ENCODE measurements around the gene UBAP1L. TPM values are rescaled to one million over a fixed set of nuclear protein-coding genes. Genes with fewer than 3 reads are reported as not detected.

The UBAP1L gene
- polyA plus RNA-seq, 4 donors = 2.3 to 8.7 (median 5.0) TPM

DNA sequence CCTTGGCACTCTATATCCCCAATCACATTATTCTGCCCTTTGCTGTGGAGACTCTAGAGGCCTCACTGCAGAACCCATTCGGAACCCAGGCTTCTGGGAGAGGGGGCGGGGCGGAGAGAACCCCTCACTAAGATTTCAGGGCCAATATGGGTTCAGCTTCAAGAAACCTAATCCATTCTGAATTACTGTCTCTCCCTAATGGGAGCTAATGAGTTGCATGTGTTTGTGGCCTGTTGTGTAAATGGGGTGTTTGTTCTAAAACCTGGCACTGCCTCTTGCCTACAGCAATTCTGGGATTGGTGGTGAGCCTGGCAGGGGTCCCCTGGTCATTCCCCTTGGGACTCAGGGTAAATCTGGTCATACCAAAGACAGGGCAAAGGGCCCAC is 46.6 kb downstream of the UBAP1L start:
- DNase-seq (ENCODE audit: low read depth in 4 of 4, low spot score in 3 of 4) = no peak

DNA sequence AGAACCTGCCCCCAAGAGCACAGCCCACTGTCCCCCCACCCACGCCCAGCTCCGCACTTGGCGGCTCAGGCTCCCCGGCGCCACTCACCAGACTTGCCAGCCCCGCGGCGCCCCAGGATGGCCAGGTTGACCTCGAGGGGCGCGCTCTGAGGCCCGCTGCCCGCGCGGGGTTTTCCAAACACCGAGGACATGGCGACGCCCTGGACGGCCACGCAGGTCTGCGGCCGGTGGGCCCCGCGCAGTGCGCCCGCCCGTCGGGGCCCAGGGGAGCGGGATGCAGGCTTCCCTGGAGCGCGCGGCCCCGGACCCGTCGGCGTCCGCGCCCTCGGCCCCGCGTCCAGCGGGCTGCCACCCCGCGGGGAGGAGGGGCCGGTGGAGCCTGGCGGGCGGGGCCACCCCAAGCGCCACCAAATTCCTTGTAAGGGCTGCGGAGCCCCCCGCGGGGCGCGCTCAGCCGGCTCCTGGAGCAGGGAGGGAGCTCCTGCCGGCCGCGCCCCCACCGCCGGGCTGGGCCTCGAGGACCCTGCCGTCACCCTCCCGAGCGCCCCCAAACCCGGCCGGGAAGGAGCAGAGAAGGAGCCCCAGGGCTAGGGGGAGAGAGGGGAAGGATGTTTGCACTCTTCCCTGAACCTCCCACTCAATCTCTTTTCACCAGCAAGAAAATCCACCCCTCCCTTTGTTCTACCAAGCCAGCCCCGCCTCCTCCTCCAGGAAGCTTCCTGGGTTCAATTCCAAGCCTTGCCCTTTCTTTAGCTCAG is 47.2 kb downstream of the UBAP1L start, which contains the start of gene RASL12:
RASL12 (minus strand) TSS at position 347 of the 758 bp plus-strand sequence; CDS start at position 191, 156 bp downstream.
- DNase-seq (ENCODE audit: low read depth in 4 of 4, low spot score in 3 of 4) = no peak

DNA sequence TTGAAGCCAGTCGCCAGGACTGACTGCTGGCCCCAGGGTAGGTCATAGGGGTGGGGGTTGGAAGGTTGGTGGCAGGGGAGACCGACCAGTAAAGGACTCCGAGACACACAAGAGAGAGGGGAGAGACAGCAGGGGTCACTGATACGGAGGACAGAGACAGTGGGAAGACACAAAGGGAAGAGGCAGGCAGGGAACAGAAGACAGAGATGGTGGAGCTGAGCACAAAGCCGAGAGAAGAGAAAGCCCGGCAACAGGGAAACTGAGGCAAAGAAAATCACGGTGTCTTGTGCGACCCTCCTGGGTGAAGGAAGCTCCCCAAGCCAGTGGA is 47.7 kb downstream of the UBAP1L start:
- DNase-seq (ENCODE audit: low read depth in 4 of 4, low spot score in 3 of 4) = no peak

DNA sequence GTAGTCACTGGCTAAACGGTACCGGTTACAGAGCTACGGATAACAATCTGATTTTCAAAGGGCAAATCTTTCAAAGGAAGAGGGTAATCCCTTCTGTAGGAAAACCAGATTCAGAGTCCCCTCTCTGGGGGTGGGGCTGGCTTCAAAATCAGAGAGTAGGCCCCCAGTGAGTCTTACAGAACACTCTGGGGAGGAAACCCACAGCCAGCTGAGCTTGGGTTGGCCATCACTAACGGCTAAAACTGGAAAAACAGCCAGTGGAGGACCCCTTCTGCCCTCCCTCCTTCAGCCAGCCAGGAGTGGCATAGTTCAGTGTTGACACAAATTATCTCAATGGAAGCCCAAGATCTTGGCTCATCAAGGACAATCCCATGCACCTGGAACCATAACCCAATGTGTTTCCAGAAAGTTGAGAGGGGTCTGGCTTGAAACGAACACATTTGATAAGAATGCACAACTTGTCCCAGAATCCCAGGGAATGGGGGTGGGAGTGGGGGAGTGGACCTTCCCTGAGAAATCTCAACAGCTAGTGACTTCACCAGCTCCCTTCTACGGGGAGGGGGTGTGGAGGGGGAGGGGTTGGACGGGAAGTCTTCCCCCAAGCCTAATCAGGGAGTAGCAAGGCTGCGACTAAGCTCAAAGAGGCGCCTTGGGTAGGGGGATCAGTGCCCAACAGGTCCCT is 48.2 kb downstream of the UBAP1L start:
- no peak for DNase-seq (ENCODE audit: low read depth in 4 of 4, low spot score in 3 of 4)

DNA sequence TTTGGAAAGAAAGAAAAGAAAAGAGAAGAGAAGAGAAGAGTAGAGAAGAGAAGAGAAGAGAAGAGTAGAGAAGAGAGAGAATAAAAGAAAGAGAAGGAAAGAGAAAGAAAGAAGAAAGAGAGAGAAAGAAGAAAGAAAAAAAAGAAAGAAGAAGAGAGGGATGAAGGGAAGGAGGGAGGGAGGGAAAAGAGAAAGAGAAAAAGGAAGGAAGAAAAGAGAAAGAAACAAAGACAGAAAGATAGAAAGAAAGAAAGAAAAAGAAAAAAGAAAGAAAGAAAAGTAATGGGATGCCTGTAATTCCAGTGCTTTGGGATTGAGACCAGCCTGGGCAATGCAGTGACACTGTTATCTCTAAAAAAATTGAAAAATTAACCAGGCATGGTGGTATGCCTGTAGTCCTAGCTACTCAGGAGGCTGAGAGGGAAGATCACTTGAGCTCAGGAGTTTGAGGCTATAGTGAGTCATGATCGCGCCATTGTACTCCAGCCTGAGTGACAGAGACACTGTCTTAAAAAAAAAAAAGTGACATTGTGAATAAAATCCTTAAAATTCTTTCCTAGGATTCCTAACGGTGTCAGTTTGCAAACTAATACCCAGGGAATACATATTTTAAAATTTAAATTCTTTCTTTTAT is 48.9 kb downstream of the UBAP1L start:
- no peak for DNase-seq (ENCODE audit: low read depth in 4 of 4, low spot score in 3 of 4)

DNA sequence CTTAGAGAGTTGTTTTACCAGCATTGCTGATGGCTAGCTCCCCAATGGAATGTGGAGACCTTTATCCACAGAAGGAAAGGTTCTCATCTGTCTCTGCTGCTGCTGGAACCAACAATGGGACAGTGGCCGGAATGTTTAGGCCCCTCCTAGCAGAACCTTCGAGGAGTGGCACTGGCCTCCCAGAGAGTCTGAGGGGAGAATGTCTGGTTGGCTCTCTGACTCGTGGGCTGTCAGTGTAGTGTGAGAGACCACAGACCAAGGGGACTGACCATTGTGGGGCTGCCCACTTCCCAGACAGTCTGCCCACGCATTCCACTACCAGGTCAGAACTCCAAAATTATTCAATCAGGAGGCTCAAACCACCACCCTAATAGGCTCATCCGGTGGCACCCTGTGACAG is 52.3 kb downstream of the UBAP1L start:
- DNase-seq (ENCODE audit: low read depth in 4 of 4, low spot score in 3 of 4) = no peak

DNA sequence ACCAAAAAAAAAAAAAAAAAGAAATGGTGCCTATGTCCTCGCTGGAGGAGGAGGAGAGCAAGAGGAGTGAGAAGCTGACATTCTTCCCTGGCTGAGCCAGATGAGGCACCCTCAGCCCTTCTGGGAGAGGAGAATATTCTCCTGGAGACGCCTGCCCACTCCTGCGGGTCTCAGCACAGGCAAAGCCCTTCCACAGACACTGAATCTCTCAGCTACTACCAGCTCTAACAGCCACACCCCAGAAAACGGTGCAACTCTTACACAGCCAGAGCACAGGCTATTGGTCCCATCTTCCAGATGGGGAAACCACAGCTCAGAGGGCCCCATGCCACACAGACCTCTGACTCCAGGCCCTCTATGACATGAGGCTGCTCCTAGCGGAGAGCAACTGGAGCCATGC is 52.9 kb downstream of the UBAP1L start:
- no peak for DNase-seq (ENCODE audit: low read depth in 4 of 4, low spot score in 3 of 4)

DNA sequence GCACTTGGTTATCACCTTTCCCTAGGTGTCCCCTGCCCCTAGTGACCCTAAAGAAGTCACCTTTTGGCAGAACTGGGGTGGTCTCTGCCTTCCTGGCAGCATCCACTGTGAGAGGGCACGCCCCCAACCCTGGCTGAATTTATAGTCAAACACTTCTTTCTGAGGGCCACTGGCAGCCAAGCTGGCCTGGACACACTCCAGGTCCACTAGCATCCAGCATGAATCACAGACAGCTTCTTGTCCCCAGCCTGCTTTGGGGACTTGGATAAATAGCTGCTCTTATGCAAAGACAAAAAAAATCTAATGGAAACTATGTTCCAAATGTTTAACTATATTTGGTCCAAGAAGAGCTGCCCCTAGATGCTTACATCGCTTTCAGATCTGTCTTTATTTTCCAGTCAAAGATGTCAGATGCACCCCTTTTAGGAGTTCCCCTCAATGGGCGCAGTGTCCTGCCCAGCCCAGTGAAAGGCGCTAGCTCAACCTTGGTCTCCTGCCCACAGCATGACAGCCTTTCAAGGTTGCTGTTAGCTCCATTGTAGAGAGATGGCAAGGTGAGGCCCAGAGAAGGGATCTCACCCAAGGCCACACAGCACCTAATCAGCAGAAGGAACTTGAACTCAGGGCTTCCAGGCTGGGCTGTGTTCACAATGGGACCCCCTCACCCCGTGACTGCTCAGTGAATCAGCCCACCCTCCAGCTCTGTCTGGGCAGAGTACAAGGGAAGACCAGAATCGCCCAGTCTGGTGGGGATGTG is 54.2 kb downstream of the UBAP1L start:
- DNase-seq (ENCODE audit: low read depth in 4 of 4, low spot score in 3 of 4) = no peak

DNA sequence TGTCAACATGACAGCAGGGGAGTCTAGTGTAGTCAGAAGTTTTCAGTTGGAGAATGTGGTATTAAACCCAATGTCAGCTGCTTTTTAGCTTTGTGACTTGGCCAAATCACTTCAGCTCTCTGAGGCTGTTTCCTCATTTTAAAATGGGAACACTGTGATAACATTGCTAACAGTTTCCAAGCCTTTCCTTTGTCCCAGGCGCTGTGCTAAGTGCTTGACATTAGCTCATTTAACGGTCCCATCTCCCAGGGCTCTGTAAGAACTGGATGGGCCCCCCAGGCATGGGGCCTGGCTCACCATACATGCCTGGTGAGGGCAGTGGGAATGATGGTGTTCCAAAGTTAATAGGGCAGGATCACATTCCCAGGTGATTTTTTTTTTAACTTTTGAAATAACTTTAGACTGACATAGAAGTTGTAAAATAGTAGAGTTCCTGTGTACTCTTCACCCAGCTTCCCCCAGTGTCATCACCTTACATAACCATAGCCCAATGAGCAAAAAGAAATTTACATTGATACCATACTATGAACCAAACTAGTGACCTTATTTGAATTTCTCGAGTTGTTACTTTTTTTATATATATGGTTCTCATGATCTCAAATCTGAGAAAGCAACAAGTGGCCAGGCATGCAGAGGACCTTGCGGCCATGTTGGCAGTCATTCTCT is 54.9 kb downstream of the UBAP1L start:
- DNase-seq (ENCODE audit: low read depth in 4 of 4, low spot score in 3 of 4) = no peak

DNA sequence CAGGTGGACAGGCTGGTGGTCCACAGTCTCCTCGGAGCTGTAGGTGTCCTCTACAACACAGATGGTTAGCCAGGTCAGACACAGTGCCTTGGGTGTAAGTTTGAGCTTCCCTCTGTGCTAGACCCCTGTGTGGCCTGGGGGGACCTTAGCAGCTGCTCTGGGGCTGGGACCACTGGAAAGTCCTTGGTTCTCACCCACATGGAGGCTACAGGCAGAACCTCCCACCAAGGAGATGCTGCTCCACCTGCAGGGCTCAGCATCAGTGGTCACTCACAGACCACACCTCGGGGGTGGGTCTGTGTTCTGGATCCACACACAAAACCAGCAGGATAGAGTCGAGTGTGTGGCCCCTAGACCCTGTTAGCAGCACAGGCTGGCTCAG is 55.6 kb downstream of the UBAP1L start:
- DNase-seq (ENCODE audit: low read depth in 4 of 4, low spot score in 3 of 4) = no peak

DNA sequence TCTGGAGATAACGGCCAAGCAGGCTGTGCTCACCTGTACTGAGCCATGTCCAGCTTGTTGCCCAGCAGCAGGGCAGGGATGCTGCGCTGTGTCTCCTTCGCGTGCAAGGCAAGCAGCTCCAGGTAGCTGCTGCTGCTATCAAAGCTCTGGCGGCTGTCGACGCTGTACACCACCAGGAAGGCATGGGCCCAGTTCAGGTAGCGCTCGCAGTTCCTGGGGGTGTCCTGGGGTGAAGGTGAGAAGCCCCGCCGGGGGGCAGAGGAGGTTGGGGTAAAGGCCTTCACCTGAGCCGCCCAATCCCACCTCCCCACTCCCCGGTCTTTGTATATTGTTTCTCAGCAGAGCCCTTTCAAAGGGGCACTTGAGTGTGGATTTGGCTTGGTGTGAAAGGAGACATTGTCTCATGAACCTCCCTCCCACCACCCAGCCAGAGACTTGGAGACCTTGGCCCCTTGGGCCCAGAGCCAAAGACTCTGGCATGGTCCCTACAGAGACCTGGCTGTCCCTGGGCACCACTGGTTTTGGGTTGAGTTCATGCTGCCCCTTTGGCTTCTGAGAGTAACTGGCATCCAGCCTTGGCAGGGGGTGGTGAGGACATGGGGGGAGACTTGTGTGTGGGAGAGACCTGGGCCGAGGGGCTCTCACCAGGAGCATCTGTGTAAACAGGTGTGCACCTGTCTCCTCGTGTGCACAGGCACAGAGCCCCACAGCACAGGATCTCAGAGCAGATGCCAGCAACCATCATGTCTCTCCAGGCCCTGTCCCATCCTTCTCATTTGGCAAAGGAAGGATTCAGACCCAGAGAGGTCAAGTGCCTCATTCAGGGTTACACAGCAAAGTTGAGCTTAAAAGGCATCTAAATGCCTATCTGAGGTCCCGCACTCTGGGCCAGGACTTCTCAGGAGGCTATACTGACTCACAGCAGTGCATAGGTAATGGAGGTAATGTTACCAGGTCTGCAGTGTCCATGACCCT is 56.3 kb downstream of the UBAP1L start:
- DNase-seq (ENCODE audit: low read depth in 4 of 4, low spot score in 3 of 4) = no peak

DNA sequence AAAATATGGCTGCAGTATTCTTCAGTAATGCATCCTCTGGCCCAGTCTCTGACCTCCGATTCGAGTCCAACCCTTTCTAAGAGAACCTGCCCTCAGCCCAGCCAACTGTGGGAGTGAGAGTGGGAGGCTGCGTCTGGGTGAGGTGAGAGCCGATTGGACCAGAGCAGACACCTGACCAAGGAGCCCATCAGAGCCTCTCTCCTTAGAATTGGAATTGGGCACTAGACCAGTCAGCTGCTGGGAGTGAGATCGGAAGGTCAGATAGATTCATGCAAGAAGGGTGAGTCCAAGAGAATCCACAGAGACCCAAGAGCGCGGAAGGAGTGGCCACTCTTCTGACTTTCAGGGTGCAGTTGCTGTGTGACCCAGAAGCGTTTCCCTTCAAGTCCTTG is 57.5 kb downstream of the UBAP1L start:
- DNase-seq (ENCODE audit: low read depth in 4 of 4, low spot score in 3 of 4) = no peak

DNA sequence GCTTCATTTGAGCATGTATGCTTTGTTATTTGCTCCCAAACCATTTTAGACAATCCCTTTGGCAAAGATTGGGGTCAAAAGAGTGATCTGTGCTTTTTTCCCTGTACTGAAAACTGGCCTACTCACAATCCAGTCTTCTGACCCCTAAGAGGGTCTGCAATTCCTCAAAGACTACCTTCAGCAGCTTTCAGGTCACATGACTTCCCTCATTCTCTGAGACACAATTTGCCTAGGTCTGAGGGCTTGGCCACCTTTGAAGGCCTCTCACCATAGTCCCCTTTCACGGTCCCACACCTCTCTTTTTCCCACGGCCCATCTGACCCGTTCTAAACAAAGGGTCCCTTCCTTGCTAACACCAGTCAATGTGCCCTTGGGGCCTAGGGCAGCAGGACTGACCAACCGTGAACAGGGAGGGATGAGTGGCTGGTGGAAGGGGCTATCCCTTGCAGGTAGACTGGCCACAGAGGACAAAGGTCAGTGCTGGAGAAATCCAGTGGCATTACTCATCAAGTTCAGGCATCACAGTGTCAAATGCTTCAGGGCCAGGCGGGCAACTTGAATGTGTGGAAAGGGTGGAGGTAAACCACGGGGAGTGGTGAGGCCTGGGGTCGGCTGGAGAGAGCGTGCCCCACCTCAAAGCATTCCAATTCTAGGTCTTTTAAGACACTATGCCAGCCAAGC is 58.0 kb downstream of the UBAP1L start:
- DNase-seq (ENCODE audit: low read depth in 4 of 4, low spot score in 3 of 4) = no peak

DNA sequence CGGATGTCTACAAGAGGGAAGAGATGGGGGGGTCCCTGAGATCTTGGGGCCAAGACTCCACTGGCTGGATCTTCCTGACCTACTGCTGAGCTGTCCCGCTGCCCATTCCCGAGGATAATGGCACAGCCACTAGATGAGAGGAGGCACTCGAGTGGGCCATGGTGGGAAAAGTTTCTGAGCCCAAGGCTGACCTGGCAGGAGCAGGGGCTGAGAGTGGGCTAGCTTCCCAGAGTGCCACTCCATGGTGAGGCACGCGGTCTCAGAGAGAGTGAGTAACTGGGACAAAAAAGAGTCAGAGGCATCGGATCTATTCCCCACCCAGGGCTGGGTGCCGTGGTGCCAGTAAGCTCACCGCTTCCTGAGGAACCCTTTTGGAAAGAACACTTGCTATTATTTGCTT is 58.9 kb downstream of the UBAP1L start:
- no peak for DNase-seq (ENCODE audit: low read depth in 4 of 4, low spot score in 3 of 4)

DNA sequence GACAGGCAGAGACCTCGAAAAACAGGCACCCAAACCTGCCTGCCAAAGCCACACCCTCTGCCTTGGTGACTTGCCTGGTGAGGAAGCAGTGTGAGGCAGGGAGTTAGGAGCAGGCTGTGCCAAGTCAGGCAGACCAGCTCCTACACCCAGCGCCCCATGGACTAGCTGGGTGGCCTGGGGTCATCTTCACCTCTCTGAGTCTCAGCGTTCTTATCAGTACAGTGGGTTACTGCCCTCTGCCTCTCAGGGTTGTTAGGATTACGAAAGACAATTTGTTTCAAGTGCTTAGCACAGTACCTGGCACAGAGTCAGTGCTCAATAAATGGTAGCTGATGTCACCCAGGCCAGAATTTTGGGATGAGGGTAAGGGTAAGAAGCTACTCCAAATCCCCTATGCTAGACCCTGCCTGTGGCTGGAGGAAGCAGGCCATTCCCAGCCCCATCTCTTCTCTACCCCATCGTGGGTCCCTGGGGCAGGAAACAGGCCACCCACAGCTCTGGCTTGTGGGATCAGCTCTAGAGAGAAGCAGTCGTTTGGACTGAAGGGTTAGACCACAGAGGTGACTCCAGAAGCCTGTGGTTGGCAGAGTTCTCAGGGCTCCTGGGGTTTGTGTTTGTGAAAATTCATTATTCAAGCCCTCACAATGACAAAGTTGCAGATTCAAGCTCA is 59.7 kb downstream of the UBAP1L start:
- no peak for DNase-seq (ENCODE audit: low read depth in 4 of 4, low spot score in 3 of 4)

DNA sequence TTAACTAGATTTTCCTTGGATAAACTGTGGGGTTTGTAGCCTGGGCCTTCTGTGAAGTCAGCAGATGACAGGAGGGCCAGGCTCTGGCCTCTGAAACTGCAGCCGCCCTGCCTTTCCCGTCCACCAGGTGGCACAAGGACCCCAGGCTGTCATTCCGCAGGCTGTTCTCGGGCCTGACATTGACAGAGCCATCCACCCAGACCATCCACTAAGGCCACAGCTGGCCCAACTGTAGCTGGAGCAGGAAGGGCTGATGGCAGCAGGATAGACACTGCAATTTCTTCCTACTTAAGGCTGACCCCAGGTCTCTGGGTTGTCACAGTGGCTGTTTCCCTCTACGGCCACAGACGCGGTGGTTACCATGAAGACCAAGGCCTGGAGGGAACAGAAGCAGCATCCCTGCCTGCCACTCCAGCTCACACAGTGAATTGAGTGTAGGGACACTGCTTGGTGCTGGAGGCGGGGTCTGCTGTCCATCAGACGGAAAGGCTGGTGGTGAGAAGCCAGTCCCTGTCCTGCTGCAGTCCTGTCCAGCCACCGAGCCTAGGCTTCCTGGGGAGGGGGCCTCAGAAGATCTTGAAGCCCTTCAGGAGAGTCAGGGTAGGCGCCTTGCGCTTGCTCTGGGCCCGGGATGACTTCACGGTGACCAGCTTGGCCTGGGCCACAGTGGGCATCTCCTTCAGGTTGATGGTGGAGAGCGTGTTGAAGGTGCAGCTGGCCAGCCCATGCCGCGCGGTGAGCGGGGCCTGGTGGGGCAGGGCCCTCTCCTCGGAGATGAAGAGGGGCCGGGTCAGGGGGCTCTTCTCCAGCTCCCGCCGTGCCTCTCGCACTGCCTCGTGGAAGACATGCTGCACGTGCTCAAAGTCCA is 60.4 kb downstream of the UBAP1L start:
- DNase-seq (ENCODE audit: low read depth in 4 of 4, low spot score in 3 of 4) = no peak

DNA sequence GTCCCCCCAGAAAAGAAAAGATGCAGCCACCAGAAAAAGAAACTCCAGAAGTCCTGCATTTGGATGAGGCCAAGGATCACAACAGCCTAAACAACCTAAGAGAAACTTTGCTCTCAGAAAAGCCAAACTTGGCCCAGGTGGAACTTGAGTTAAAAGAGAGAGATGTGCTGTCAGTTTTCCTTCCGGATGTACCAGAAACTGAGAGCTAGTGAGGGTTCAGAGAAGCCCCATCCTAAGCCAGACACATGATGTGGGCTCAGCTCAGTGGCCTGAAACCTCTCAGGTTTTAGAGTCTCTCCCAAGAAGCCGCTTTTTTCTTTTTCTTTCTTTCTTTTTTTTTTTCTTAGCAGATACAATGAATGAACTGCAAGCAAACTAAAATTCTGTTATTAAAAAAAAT is 62.0 kb downstream of the UBAP1L start:
- DNase-seq (ENCODE audit: low read depth in 4 of 4, low spot score in 3 of 4) = no peak

DNA sequence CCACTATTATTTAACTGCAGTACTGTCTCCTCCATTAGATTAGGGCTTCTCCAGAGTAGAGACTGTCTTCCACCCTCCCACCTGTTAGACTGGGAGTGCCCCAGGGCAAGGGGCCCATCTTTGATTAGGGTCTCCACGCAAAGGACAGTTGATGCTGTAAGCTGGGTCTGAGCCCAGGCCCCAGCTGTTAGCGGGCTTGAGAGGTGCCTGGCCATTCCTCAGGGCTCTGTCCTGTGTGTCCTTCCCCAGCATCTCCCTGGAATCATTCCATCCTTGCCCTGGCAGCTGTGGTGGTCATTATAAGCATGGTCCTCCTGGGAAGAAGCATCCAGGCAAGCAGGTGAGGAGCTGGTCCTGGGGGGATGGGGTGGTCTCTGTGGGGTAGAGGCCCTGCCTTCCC is 63.7 kb downstream of the UBAP1L start:
- no peak for DNase-seq (ENCODE audit: low read depth in 4 of 4, low spot score in 3 of 4)
